Measurements from ENCODE around the gene TEDC2. TPM values are rescaled to one million over a fixed set of nuclear protein-coding genes. Genes with fewer than 3 reads are reported as not detected.
A peak's percentile ranks its signal among the peaks of the same experiment; 100 is the strongest.

TEDC2 gene
- polyA plus RNA-seq, 1 of the 3 experiments (the other 2 are of a cell fraction): 15.6 TPM

GRCh38 chr16:2470603-2471015, 10.7 kb downstream of the TEDC2 start:
- Histone ChIP-seq H4K20me1 (ENCODE audit: insufficient read depth) (no peaks in the 10 kb centered on the region), H3K4me2 (no peak overlapping the region; the same call in 1 of the 2 replicates), H2AFZ (ENCODE audit: low read depth) (no peak overlapping the region), H3K27ac (ENCODE audit: low read depth in 2 of 2, low read length in 1 of 2) (peak overlapping the region in 1 of 2 experiments; percentile 97; a peak in 2 of 4 replicates), H3K4me3 (ENCODE audit: low read depth in 2 of 2, low read length in 1 of 2) (peak overlapping the region in 1 of 2 experiments; percentile 9; a peak in 1 of 4 replicates), H3K9me3 (no peaks in the 10 kb centered on the region), H3K79me2 (ENCODE audit: insufficient read depth) (peaks cover 2% of the 10 kb centered on the region; the same call in 1 of the 2 replicates), H3F3A (replicated peaks; ENCODE audit: insufficient read depth) (peaks cover 7% of the 10 kb centered on the region), H3K4me1 (ENCODE audit: control insufficient read depth in 1 of 2, insufficient read depth in 2 of 2, low read depth in 1 of 2, low read length in 1 of 2) (peaks cover 6 to 66% of the 10 kb centered on the region in 2 experiments; a peak in 3 of 4 replicates), H3K9ac (no peak overlapping the region), H3K27me3 (ENCODE audit: insufficient read depth) (no peaks in the 10 kb centered on the region), H3K9me2 (no peaks in the 10 kb centered on the region), H3K36me3 (replicated peaks in 1 of 2; ENCODE audit: control insufficient read depth in 1 of 2, insufficient read depth in 2 of 2, low read length in 1 of 2) (no peaks in the 10 kb centered on the region)
- CTCF ChIA-PET: interaction anchor here (0.8 to 3.6 kb wide), 6 partner anchors 13 to 276 kb away, joined by 3 to 32 read pairs (median 6); no protein-coding TSS in a partner anchor
- POLR2A ChIA-PET: interaction anchor here (0.6 to 4.6 kb wide), 6 partner anchors 10 to 987 kb away, joined by 3 to 44 read pairs (median 13); partner anchors contain the start of gene TEDC2
- no peak for DNase-seq
- 90% methylated on average over 4 of the region's 9 CpGs for WGBS (ENCODE audit: low lambda C conversion rate)
- 0 out of 2 replicates have a peak, but pooled peaks have one; percentile 31 for TF ChIP-seq FOXJ3 (CRISPR knock-in tag; IDR thresholded peaks at IDR 0.05)
- TF ChIP-seq ELF1 (IDR thresholded peaks at IDR 0.05): no peak
- no peak for TF ChIP-seq IRF3 (IDR thresholded peaks at IDR 0.05; ENCODE audit: low read depth, low read length)
- TF ChIP-seq TCF12 (IDR thresholded peaks at IDR 0.05): no peak

- 25% methylated on average over 4 of the region's 59 CpGs for WGBS (ENCODE audit: low lambda C conversion rate)
- TF ChIP-seq EP300 (IDR thresholded peaks at IDR 0.05; ENCODE audit: borderline replicate concordance in 1 of 2, low read depth in 1 of 2, low read length in 1 of 2) (peak in 1 of 2 experiments; percentile 18; a peak in 1 of 4 replicates), GATA2 (CRISPR knock-in tag; IDR thresholded peaks at IDR 0.05) (no peak), CHD2 (IDR thresholded peaks at IDR 0.05; ENCODE audit: low read length, partially characterized antibody) (peak; percentile 33), MXI1 (IDR thresholded peaks at IDR 0.05; ENCODE audit: low read depth, low read length) (peak; percentile 46; the same call in 1 of the 2 replicates)
- Histone ChIP-seq H2AFZ (ENCODE audit: low read depth) (no peak within 1 kb of the TSS), H3K79me2 (ENCODE audit: insufficient read depth) (peaks cover 7% of the 10 kb centered on the region; the same call in 1 of the 2 replicates), H3K4me1 (ENCODE audit: control insufficient read depth in 1 of 2, insufficient read depth in 2 of 2, low read depth in 1 of 2, low read length in 1 of 2) (peaks cover 6 to 72% of the 10 kb centered on the region in 2 experiments; a peak in 3 of 4 replicates), H3F3A (replicated peaks; ENCODE audit: insufficient read depth) (peaks cover 5% of the 10 kb centered on the region), H3K4me2 (peak within 1 kb of the TSS; percentile 37; the same call in 1 of the 2 replicates), H3K27ac (ENCODE audit: low read depth in 2 of 2, low read length in 1 of 2) (peak within 1 kb of the TSS in 1 of 2 experiments; percentile 97; a peak in 2 of 4 replicates), H4K20me1 (ENCODE audit: insufficient read depth) (no peaks in the 10 kb centered on the region), H3K9ac (no peak within 1 kb of the TSS), H3K9me2 (no peaks in the 10 kb centered on the region), H3K27me3 (ENCODE audit: insufficient read depth) (no peaks in the 10 kb centered on the region), H3K36me3 (replicated peaks in 1 of 2; ENCODE audit: control insufficient read depth in 1 of 2, insufficient read depth in 2 of 2, low read length in 1 of 2) (no peaks in the 10 kb centered on the region), H3K4me3 (ENCODE audit: low read depth in 2 of 2, low read length in 1 of 2) (peak within 1 kb of the TSS in 1 of 2 experiments; percentile 36; a peak in 2 of 4 replicates), H3K9me3 (no peaks in the 10 kb centered on the region)
- DNase-seq: peak; percentile 91
- ChIA-PET POLR2A (interaction anchor here (0.6 to 4.6 kb wide), 5 partner anchors 12 to 986 kb away, joined by 3 to 44 read pairs (median 3); no protein-coding TSS in a partner anchor), CTCF (interaction anchor here (0.8 to 3.6 kb wide), 6 partner anchors 12 to 276 kb away, joined by 3 to 32 read pairs (median 4); no protein-coding TSS in a partner anchor)
Observed at GRCh38 chr16:2471016-2471652, 11.2 kb downstream of the TEDC2 start, which contains the start of gene NTN3. Gene NTN3 (plus strand): TSS chr16:2471297. CDS start chr16:2471702, 405 bp downstream.
